Mesenchymal stem cell (in vitro differentiated cells and primary cell): ENCODE measurements around the gene SNCAIP.

Experiments
- DNase-seq: peaks from one replicate; pipeline ENCODE4 v3.0.0-alpha.2; 2013
- H2AFZ ChIP-seq: one replicate; pipeline ENCODE4 v1.6.1; 2013; ENCODE audit warnings: low read depth, mild to moderate bottlenecking, control low read depth, inconsistent platforms, low read length, moderate library complexity
- H2AK5ac ChIP-seq: 2 replicates; pipeline ENCODE4 v1.6.1; 2013; ENCODE audit warnings: low read length, moderate library complexity, mild to moderate bottlenecking, inconsistent platforms; ENCODE audit not compliant: severe bottlenecking
- H2BK120ac ChIP-seq: one replicate; pipeline ENCODE4 v1.6.1; 2013; ENCODE audit warnings: low read depth, mild to moderate bottlenecking, inconsistent platforms, low read length, moderate library complexity
- H2BK12ac ChIP-seq, 2 experiments: one replicate each; pipeline ENCODE4 v1.6.1; 2013; ENCODE audit warnings: inconsistent platforms in 2 of 2, low read length in 2 of 2, mild to moderate bottlenecking in 2 of 2, moderate library complexity in 2 of 2, control low read depth in 1 of 2
- H2BK15ac ChIP-seq: one replicate; pipeline ENCODE4 v1.6.1; 2013; ENCODE audit warnings: mild to moderate bottlenecking, low read depth, inconsistent platforms; ENCODE audit not compliant: poor library complexity, severe bottlenecking
- H2BK5ac ChIP-seq: 2 replicates; pipeline ENCODE4 v1.6.1; 2013; ENCODE audit warnings: low read depth, mild to moderate bottlenecking, low read length, control low read depth, inconsistent platforms; ENCODE audit not compliant: poor library complexity, severe bottlenecking
- H3K14ac ChIP-seq, 2 experiments: one replicate each; pipeline ENCODE4 v1.6.1; 2013; ENCODE audit warnings: inconsistent platforms in 2 of 2, low read length in 2 of 2, control low read depth in 1 of 2, mild to moderate bottlenecking in 1 of 2, moderate library complexity in 1 of 2
- H3K18ac ChIP-seq, 2 experiments: one replicate each; pipeline ENCODE4 v1.6.1; 2013; ENCODE audit warnings: inconsistent platforms in 2 of 2, low read length in 2 of 2, control low read depth in 1 of 2, low read depth in 1 of 2, mild to moderate bottlenecking in 1 of 2
- H3K23ac ChIP-seq, 2 experiments: one replicate each; pipeline ENCODE4 v1.6.1; 2013; ENCODE audit warnings: inconsistent platforms in 2 of 2, low read length in 2 of 2, mild to moderate bottlenecking in 2 of 2, moderate library complexity in 2 of 2, control low read depth in 1 of 2
- H3K27ac ChIP-seq: 2 replicates; pipeline ENCODE4 v1.5.1; 2013; ENCODE audit warnings: mild to moderate bottlenecking, moderate library complexity, low read length, control low read depth, inconsistent platforms; ENCODE audit not compliant: poor library complexity, severe bottlenecking
- H3K27me3 ChIP-seq, 2 experiments: 2 replicates each; pipeline versions ENCODE4 v1.6.1 to v1.7.0; 2013; ENCODE audit warnings: low read length in 2 of 2, mild to moderate bottlenecking in 2 of 2, moderate library complexity in 2 of 2, control low read depth in 1 of 2, inconsistent platforms in 1 of 2; ENCODE audit not compliant: control insufficient read depth in 1 of 2, insufficient read depth in 1 of 2
- H3K36me3 ChIP-seq, 2 experiments: 2 replicates each; pipeline versions ENCODE4 v1.6.1 to v1.7.0; 2013; ENCODE audit warnings: low read length in 2 of 2, control low read depth in 1 of 2, inconsistent platforms in 1 of 2, low read depth in 1 of 2, mild to moderate bottlenecking in 1 of 2; ENCODE audit not compliant: insufficient read depth in 2 of 2, control insufficient read depth in 1 of 2
- H3K4ac ChIP-seq, 2 experiments: one replicate each; pipeline ENCODE4 v1.6.1; 2013; ENCODE audit warnings: inconsistent platforms in 2 of 2, low read length in 2 of 2, mild to moderate bottlenecking in 2 of 2, moderate library complexity in 2 of 2, control low read depth in 1 of 2, low read depth in 1 of 2
- H3K4me1 ChIP-seq: 2 replicates; pipeline ENCODE4 v1.6.1; 2013; ENCODE audit warnings: low read depth, low read length, control low read depth; ENCODE audit not compliant: control insufficient read depth, insufficient read depth
- H3K4me2 ChIP-seq: 2 replicates; pipeline ENCODE4 v1.6.1; 2013; ENCODE audit warnings: low read length, mild to moderate bottlenecking, inconsistent platforms; ENCODE audit not compliant: poor library complexity, severe bottlenecking
- H3K4me3 ChIP-seq, 2 experiments: 2 replicates each; pipeline versions ENCODE4 v1.5.1 to v1.7.0; 2013; ENCODE audit warnings: low read length in 2 of 2, mild to moderate bottlenecking in 2 of 2, control low read depth in 1 of 2, low read depth in 1 of 2; ENCODE audit not compliant: insufficient read depth in 1 of 2
- H3K79me1 ChIP-seq: replicated peaks from 2 replicates; pipeline ENCODE4 v1.6.1; 2013; ENCODE audit warnings: mild to moderate bottlenecking, control low read depth, low read length, inconsistent platforms; ENCODE audit not compliant: poor library complexity, severe bottlenecking
- H3K9ac ChIP-seq: 2 replicates; pipeline ENCODE4 v1.7.0; 2013; ENCODE audit warnings: mild to moderate bottlenecking, low read length, moderate library complexity
- H3K9me3 ChIP-seq: 2 replicates; pipeline ENCODE4 v1.7.0; 2013; ENCODE audit warnings: mild to moderate bottlenecking, low read length; ENCODE audit not compliant: control insufficient read depth
- H4K8ac ChIP-seq: one replicate; pipeline ENCODE4 v1.6.1; 2013; ENCODE audit warnings: inconsistent platforms, mild to moderate bottlenecking, low read length, moderate library complexity
- H4K91ac ChIP-seq: one replicate; pipeline ENCODE4 v1.6.1; 2013; ENCODE audit warnings: mild to moderate bottlenecking, low read length, inconsistent platforms
- WGBS: methylation state at CpG from one replicate; pipeline ENCODE4 v1.1.7; 2013; ENCODE audit warnings: mixed read lengths; 5-methylcytosine and 5-hydroxymethylcytosine counted together

Gene SNCAIP

GRCh38 chr5:122455939-122456338 is 143.9 kb downstream of the SNCAIP start:
- no peak overlapping the region for H3K14ac ChIP-seq
- peaks cover 0 to 2% of the 10 kb centered on the region in 2 experiments for H3K36me3 ChIP-seq
- H3K27me3 ChIP-seq: peaks cover 0 to under 1% of the 10 kb centered on the region in 2 experiments
- no peak overlapping the region for H3K18ac ChIP-seq
- no peak overlapping the region for H2AFZ ChIP-seq
- no peak overlapping the region for H2BK15ac ChIP-seq
- no peak overlapping the region for H3K9ac ChIP-seq
- H3K4ac ChIP-seq: no peak overlapping the region
- H3K79me1 ChIP-seq: no peaks in the 10 kb centered on the region
- no peak overlapping the region for H4K91ac ChIP-seq
- no peak overlapping the region for H3K23ac ChIP-seq
- 80% methylated on average over 1 of the region's 1 CpG for WGBS
- no peak overlapping the region for H3K27ac ChIP-seq
- H2BK5ac ChIP-seq: no peak overlapping the region
- H3K4me3 ChIP-seq: no peak overlapping the region
- H2AK5ac ChIP-seq: no peak overlapping the region
- no peaks in the 10 kb centered on the region for H3K9me3 ChIP-seq
- DNase-seq: no peak
- H3K4me1 ChIP-seq: no peaks in the 10 kb centered on the region
- H4K8ac ChIP-seq: no peak overlapping the region
- H3K4me2 ChIP-seq: no peak overlapping the region
- H2BK120ac ChIP-seq: no peak overlapping the region
- no peak overlapping the region for H2BK12ac ChIP-seq

- Histone ChIP-seq H2BK5ac (no peak overlapping the region), H3K79me1 (no peaks in the 10 kb centered on the region), H2BK12ac (no peak overlapping the region), H3K4me1 (no peaks in the 10 kb centered on the region), H3K18ac (no peak overlapping the region), H3K27ac (no peak overlapping the region), H3K9me3 (no peaks in the 10 kb centered on the region), H2AK5ac (no peak overlapping the region), H4K91ac (no peak overlapping the region), H3K4me2 (no peak overlapping the region), H2BK120ac (no peak overlapping the region), H3K23ac (no peak overlapping the region), H3K9ac (no peak overlapping the region), H3K27me3 (no peaks in the 10 kb centered on the region), H2AFZ (no peak overlapping the region), H3K36me3 (no peaks in the 10 kb centered on the region), H3K14ac (no peak overlapping the region), H2BK15ac (no peak overlapping the region), H3K4me3 (no peak overlapping the region), H3K4ac (no peak overlapping the region), H4K8ac (no peak overlapping the region)
- WGBS: 92% methylated on average over 5 of the region's 6 CpGs
- DNase-seq: no peak
These were observed 145.3 kb downstream of the SNCAIP start for GRCh38 chr5:122457178-122457826.

- H3K4ac ChIP-seq: no peak overlapping the region
- H3K9ac ChIP-seq: no peak overlapping the region
- no peak overlapping the region for H4K91ac ChIP-seq
- H3K4me3 ChIP-seq: no peak overlapping the region
- H3K79me1 ChIP-seq: no peaks in the 10 kb centered on the region
- H2BK12ac ChIP-seq: no peak overlapping the region
- no peak overlapping the region for H3K18ac ChIP-seq
- H3K27me3 ChIP-seq: no peaks in the 10 kb centered on the region
- H3K36me3 ChIP-seq: no peaks in the 10 kb centered on the region
- H3K23ac ChIP-seq: no peak overlapping the region
- no peak overlapping the region for H3K4me2 ChIP-seq
- H2BK5ac ChIP-seq: no peak overlapping the region
- H2AFZ ChIP-seq: peak overlapping the region; percentile 44
- H2AK5ac ChIP-seq: no peak overlapping the region
- no peak overlapping the region for H3K14ac ChIP-seq
- H4K8ac ChIP-seq: no peak overlapping the region
- H2BK15ac ChIP-seq: no peak overlapping the region
- H2BK120ac ChIP-seq: no peak overlapping the region
- 85% methylated on average over 8 of the region's 8 CpGs for WGBS
- no peaks in the 10 kb centered on the region for H3K4me1 ChIP-seq
- DNase-seq: peak; percentile 25
- H3K9me3 ChIP-seq: no peaks in the 10 kb centered on the region
- H3K27ac ChIP-seq: no peak overlapping the region
These were observed 146.3 kb downstream of the SNCAIP start for GRCh38 chr5:122458278-122458872.

GRCh38 chr5:122462486-122462885 is 150.4 kb downstream of the SNCAIP start:
- H3K4me1 ChIP-seq: no peaks in the 10 kb centered on the region
- no peaks in the 10 kb centered on the region for H3K27me3 ChIP-seq
- no peak overlapping the region for H3K4ac ChIP-seq
- H3K18ac ChIP-seq: no peak overlapping the region
- no peak overlapping the region for H3K4me2 ChIP-seq
- H3K9me3 ChIP-seq: no peaks in the 10 kb centered on the region
- no peak overlapping the region for H2BK5ac ChIP-seq
- no peak for DNase-seq
- H3K27ac ChIP-seq: no peak overlapping the region
- no peaks in the 10 kb centered on the region for H3K79me1 ChIP-seq
- no peak overlapping the region for H2AFZ ChIP-seq
- H2BK12ac ChIP-seq: no peak overlapping the region
- no peak overlapping the region for H4K91ac ChIP-seq
- no peak overlapping the region for H3K4me3 ChIP-seq
- H2AK5ac ChIP-seq: no peak overlapping the region
- H2BK120ac ChIP-seq: no peak overlapping the region
- no peaks in the 10 kb centered on the region for H3K36me3 ChIP-seq
- no peak overlapping the region for H3K9ac ChIP-seq
- H3K14ac ChIP-seq: no peak overlapping the region
- H4K8ac ChIP-seq: no peak overlapping the region
- no peak overlapping the region for H2BK15ac ChIP-seq
- no peak overlapping the region for H3K23ac ChIP-seq
